HCT116 (cell line): ENCODE data around the gene EPHA3. TPM values are rescaled to one million over a fixed set of nuclear protein-coding genes. Genes with fewer than 3 reads are reported as not detected.

Experiments
- ATAC-seq: fragments of 200-7000 bp; cut with Tn5 transposase; 2 replicates; pipeline ENCODE4 v1.9.1; 2020; ENCODE audit warnings: mild to moderate bottlenecking, moderate library complexity
- BruUV-seq: library from RNA; stranded (reverse); fragments of 400-500 nt; replicated peaks from 2 replicates; lab custom pipeline; 2021; lab: Mats Ljungman, UMichigan
- CTCF ChIA-PET: fragments of 300-600 bp; sonication (Branson Sonifier 250); formaldehyde crosslinking; loops from one replicate; lab custom pipeline; 2021; ENCODE audit warnings: antibody characterized with exemption; lab: Charles Lee
- POLR2A ChIA-PET: fragments of 300-600, 350-600 bp; sonication (Branson Sonifier 250); formaldehyde crosslinking; loops from one replicate; lab custom pipeline; 2021; ENCODE audit warnings: antibody characterized with exemption; lab: Charles Lee
- RAD21 ChIA-PET, 2 experiments: fragments of 300-600 bp; sonication (Branson Sonifier 250); formaldehyde crosslinking; loops; one replicate each; lab custom pipeline; 2023; ENCODE audit warnings: low total read pairs in 2 of 2; ENCODE audit not compliant: uncharacterized antibody in 2 of 2, unreplicated experiment in 2 of 2, low non-redundant PET in 1 of 2; lab: Charles Lee
- DNase-seq: peaks from one replicate; pipeline ENCODE4 v3.0.0-alpha.2; 2010; ENCODE audit warnings: low read depth, low spot score
- H2AFZ ChIP-seq: fragments of 200-600 bp; shearing (Covaris generic), sonication (generic); 2 replicates; pipeline ENCODE4 v1.6.1; 2017; ENCODE audit warnings: low read depth, mixed run types, mixed read lengths, antibody characterized with exemption, low read length; ENCODE audit not compliant: poor library complexity, severe bottlenecking
- H3K27ac ChIP-seq: 2 replicates; pipeline ENCODE4 v1.5.1; 2012; ENCODE audit warnings: low read depth, low read length
- H3K27me3 ChIP-seq: fragments of 200-600 bp; sonication (generic); 2 replicates; pipeline ENCODE4 v1.6.1; 2016; ENCODE audit warnings: mixed run types, low read length, mixed read lengths; ENCODE audit not compliant: insufficient read depth
- H3K36me3 ChIP-seq, 2 experiments: fragments of 200-500 bp in 1 of 2; fragments of 200-600 bp in 1 of 2; sonication (Bioruptor generic) in 1 of 2; sonication (generic) in 1 of 2; 2 replicates each; pipeline versions ENCODE4 v1.5.1 to v1.6.1; 2014 to 2016; ENCODE audit warnings: low read length in 2 of 2, inconsistent platforms in 1 of 2, mixed read lengths in 1 of 2, mixed run types in 1 of 2; ENCODE audit not compliant: insufficient read depth in 2 of 2, control insufficient read depth in 1 of 2
- H3K4me1 ChIP-seq, 2 experiments: fragments of 200-600 bp in 1 of 2; sonication (generic) in 1 of 2; 2 replicates each; pipeline versions ENCODE4 v1.5.1 to v1.6.1; 2012 to 2017; ENCODE audit warnings: low read length in 2 of 2, inconsistent platforms in 1 of 2, mild to moderate bottlenecking in 1 of 2, mixed read lengths in 1 of 2, mixed run types in 1 of 2, moderate library complexity in 1 of 2; ENCODE audit not compliant: insufficient read depth in 2 of 2, control insufficient read depth in 1 of 2
- H3K4me2 ChIP-seq: fragments of 200-600 bp; sonication (generic); 2 replicates; pipeline ENCODE4 v1.6.1; 2017; ENCODE audit warnings: mixed run types, low read length, mixed read lengths
- H3K4me3 ChIP-seq, 2 experiments: fragments of 200-600 bp in 1 of 2; sonication (generic) in 1 of 2; replicated peaks in 1 of 2; 2 replicates each; pipeline ENCODE4 v1.5.1; 2011 to 2016; ENCODE audit warnings: low read length in 2 of 2, control low read depth in 1 of 2, low read depth in 1 of 2, mild to moderate bottlenecking in 1 of 2, mixed read lengths in 1 of 2, mixed run types in 1 of 2
- H3K79me2 ChIP-seq: fragments of 200-600 bp; sonication (generic); 2 replicates; pipeline ENCODE4 v1.6.1; 2017; ENCODE audit warnings: mild to moderate bottlenecking, mixed run types, low read length, moderate library complexity, mixed read lengths; ENCODE audit not compliant: insufficient read depth
- H3K9ac ChIP-seq: fragments of 200-600 bp; sonication (generic); 2 replicates; pipeline ENCODE4 v1.6.1; 2016; ENCODE audit warnings: low read length, mixed read lengths
- H3K9me2 ChIP-seq: fragments of 200-600 bp; sonication (generic), shearing (Covaris generic); 2 replicates; pipeline ENCODE4 v1.6.1; 2017; ENCODE audit warnings: mixed run types, mild to moderate bottlenecking, moderate library complexity; ENCODE audit not compliant: insufficient read depth
- H3K9me3 ChIP-seq, 2 experiments: fragments of 200-500 bp in 1 of 2; fragments of 200-600 bp in 1 of 2; sonication (Bioruptor generic) in 1 of 2; sonication (generic) in 1 of 2; 2 replicates each; pipeline ENCODE4 v1.6.1; 2014 to 2017; ENCODE audit warnings: low read length in 2 of 2, mixed read lengths in 2 of 2, inconsistent platforms in 1 of 2, low read depth in 1 of 2, mild to moderate bottlenecking in 1 of 2, mixed run types in 1 of 2, moderate library complexity in 1 of 2; ENCODE audit not compliant: control insufficient read depth in 1 of 2, insufficient read depth in 1 of 2
- H4K20me1 ChIP-seq: fragments of 200-600 bp; sonication (generic), shearing (Covaris generic); 2 replicates; pipeline ENCODE4 v1.6.1; 2017; ENCODE audit warnings: mixed run types, mild to moderate bottlenecking, moderate library complexity; ENCODE audit not compliant: insufficient read depth
- ATF3 ChIP-seq: IDR thresholded peaks from 2 replicates; pipeline ENCODE4 v1.6.1; 2012
- CBX3 ChIP-seq: IDR thresholded peaks from 2 replicates; pipeline ENCODE4 v1.6.1; 2012; ENCODE audit warnings: low read depth
- CEBPB ChIP-seq: IDR thresholded peaks from 2 replicates; pipeline ENCODE4 v1.6.1; 2012; ENCODE audit warnings: low read depth
- CTCF ChIP-seq, 3 experiments: fragments of 200-600 bp in 1 of 3; sonication (generic) in 1 of 3; IDR thresholded peaks in 2 of 3; conservative IDR thresholded peaks in 1 of 3; 2 replicates each; pipeline ENCODE4 v1.5.1; 2012 to 2017; ENCODE audit warnings: low read depth in 2 of 3, low read length in 2 of 3, antibody characterized with exemption in 1 of 3, borderline replicate concordance in 1 of 3, control low read depth in 1 of 3, mild to moderate bottlenecking in 1 of 3, mixed read lengths in 1 of 3, mixed run types in 1 of 3, moderate library complexity in 1 of 3; ENCODE audit not compliant: insufficient read depth in 1 of 3
- ELF1 ChIP-seq: IDR thresholded peaks from 2 replicates; pipeline ENCODE4 v1.6.1; 2012; ENCODE audit warnings: low read depth, borderline replicate concordance
- EZH2 ChIP-seq: fragments of 200-600 bp; sonication (generic); IDR thresholded peaks from 2 replicates; pipeline ENCODE4 v1.6.1; 2017; ENCODE audit warnings: antibody characterized with exemption, mixed run types
- EZH2phosphoT487 ChIP-seq: fragments of 200-600 bp; IDR thresholded peaks from 2 replicates; pipeline ENCODE4 v1.6.1; 2018; ENCODE audit warnings: antibody characterized with exemption, borderline replicate concordance
- FOSL1 ChIP-seq: IDR thresholded peaks from 2 replicates; pipeline ENCODE4 v1.6.1; 2012; ENCODE audit warnings: low read depth
- JUND ChIP-seq: IDR thresholded peaks from 2 replicates; pipeline ENCODE4 v1.6.1; 2012
- POLR2A ChIP-seq: IDR thresholded peaks from 2 replicates; pipeline ENCODE4 v1.7.0; 2011; ENCODE audit warnings: borderline replicate concordance; ENCODE audit not compliant: insufficient read depth, insufficient read length; ENCODE audit errors: extremely low read depth
- POLR2AphosphoS5 ChIP-seq: IDR thresholded peaks from 2 replicates; pipeline ENCODE4 v1.6.1; 2011; ENCODE audit warnings: mild to moderate bottlenecking, low read depth, low read length, moderate library complexity
- RAD21 ChIP-seq: IDR thresholded peaks from 2 replicates; pipeline ENCODE4 v1.6.1; 2012; ENCODE audit warnings: low read depth, mild to moderate bottlenecking
- REST ChIP-seq: IDR thresholded peaks from 2 replicates; pipeline ENCODE4 v1.6.1; 2012; ENCODE audit warnings: low read depth
- SP1 ChIP-seq: IDR thresholded peaks from 2 replicates; pipeline ENCODE4 v1.6.1; 2012; ENCODE audit warnings: low read depth
- YY1 ChIP-seq: IDR thresholded peaks from 2 replicates; pipeline ENCODE4 v1.6.1; 2011; ENCODE audit warnings: low read length, low read depth, moderate library complexity, mild to moderate bottlenecking; ENCODE audit not compliant: insufficient replicate concordance; ENCODE audit errors: extremely low read depth
- intact Hi-C: fragments of 100-400 bp; cut with micrococcal nuclease; formaldehyde crosslinking; loops from 2 replicates; pipeline ENCODE4 v1.10.0; 2022
- total RNA-seq: library from RNA; stranded (reverse); gene quantifications from one replicate; pipeline ENCODE4 v1.2.1, GENCODE V29; 2021; ENCODE audit not compliant: unreplicated experiment

The EPHA3 gene
- total RNA-seq, 1 experiment from 2014 or later = not detected

GRCh38 chr3:89278302-89279025, 171.0 kb downstream of the EPHA3 start:
- no peak for ATAC-seq
- H3K4me1 ChIP-seq = no peaks in the 10 kb centered on the region
- no peak overlapping the region for H2AFZ ChIP-seq
- CTCF ChIA-PET = no interaction called here
- RAD21 ChIA-PET = no interaction called here
- no peaks in the 10 kb centered on the region; the same call in 1 of the 2 replicates for H4K20me1 ChIP-seq
- intact Hi-C loops = no loop called here
- H3K27me3 ChIP-seq = no peaks in the 10 kb centered on the region
- POLR2A ChIA-PET = no interaction called here
- no peaks in the 10 kb centered on the region for H3K9me2 ChIP-seq
- TF ChIP-seq EZH2 (no peak), RAD21 (no peak), POLR2AphosphoS5 (no peak), SP1 (no peak), EZH2phosphoT487 (no peak), FOSL1 (no peak)
- TF ChIP-seq, all 23 proteins: peak for 0
- BruUV-seq = no TSS peak
- no peak overlapping the region for H3K27ac ChIP-seq
- H3K9me3 ChIP-seq = peaks cover 19 to 37% of the 10 kb centered on the region in 2 experiments; a peak in 2 of 4 replicates
- DNase-seq = no peak
- H3K4me3 ChIP-seq = no peak overlapping the region
- no peak overlapping the region for H3K9ac ChIP-seq
- H3K79me2 ChIP-seq = no peaks in the 10 kb centered on the region
- H3K4me2 ChIP-seq = no peak overlapping the region
- no peaks in the 10 kb centered on the region for H3K36me3 ChIP-seq

- Histone ChIP-seq H3K79me2 (no peaks in the 10 kb centered on the region), H4K20me1 (no peaks in the 10 kb centered on the region; the same call in 1 of the 2 replicates), H2AFZ (no peak overlapping the region), H3K9me2 (no peaks in the 10 kb centered on the region), H3K27me3 (no peaks in the 10 kb centered on the region), H3K36me3 (no peaks in the 10 kb centered on the region), H3K4me2 (no peak overlapping the region), H3K4me3 (no peak overlapping the region), H3K27ac (no peak overlapping the region), H3K4me1 (no peaks in the 10 kb centered on the region), H3K9ac (no peak overlapping the region), H3K9me3 (peaks cover 19 to 34% of the 10 kb centered on the region in 2 experiments; a peak in 2 of 4 replicates)
- no peak for DNase-seq
- ChIA-PET RAD21 (no interaction called here), POLR2A (no interaction called here), CTCF (no interaction called here)
- BruUV-seq = no TSS peak
- intact Hi-C loops = no loop called here
- no peak for ATAC-seq
- TF ChIP-seq FOSL1 (no peak), CBX3 (no peak), EZH2 (no peak), CEBPB (no peak), EZH2phosphoT487 (no peak), YY1 (no peak), ATF3 (no peak), JUND (no peak), ELF1 (no peak), POLR2A (no peak), REST (no peak), RAD21 (no peak), CTCF (IDR thresholded peaks at IDR 0.05 in 2 of 3, conservative IDR thresholded peaks at IDR 0.05 in 1 of 3; ENCODE audit: borderline replicate concordance in 1 of 3, insufficient read depth in 1 of 3, low read depth in 2 of 3, low read length in 2 of 3) (no peak)
Measured at GRCh38 chr3:89280301-89280700, 172.9 kb downstream of the EPHA3 start.
